Activated CD4-positive, alpha-beta T cell treated with anti-CD3 and anti-CD28 coated beads for 36 hours (primary cell): ENCODE data around the gene SELENON. TPM values are rescaled to one million over a fixed set of nuclear protein-coding genes. Genes with fewer than 3 reads are reported as not detected.

ENCODE experiments used
- ATAC-seq: fragments of 200-7000 bp; cut with Tn5 transposase; one replicate; pipeline ENCODE4 v1.10.0; 2021; ENCODE audit warnings: mild to moderate bottlenecking, moderate library complexity
- CTCF ChIA-PET: fragments of 350-600 bp; sonication (Branson Sonifier 250); formaldehyde crosslinking; loops from one replicate; lab custom pipeline; 2021; ENCODE audit warnings: antibody characterized with exemption; lab: Charles Lee
- POLR2A ChIA-PET: fragments of 350-600 bp; sonication (Branson Sonifier 250); formaldehyde crosslinking; loops from one replicate; lab custom pipeline; 2021; ENCODE audit warnings: antibody characterized with exemption, inconsistent platforms; lab: Charles Lee
- DNase-seq: peaks from one replicate; pipeline ENCODE4 v3.0.0-alpha.2; 2020
- H3K27ac Mint-ChIP-seq: one replicate; pipeline ENCODE4 v1.8.0; 2021; ENCODE audit warnings: mixed read lengths
- H3K27me3 Mint-ChIP-seq: one replicate; pipeline ENCODE4 v1.8.0; 2021; ENCODE audit warnings: mixed read lengths
- H3K36me3 Mint-ChIP-seq: one replicate; pipeline ENCODE4 v1.8.0; 2021; ENCODE audit warnings: low read depth, mixed read lengths
- H3K4me1 Mint-ChIP-seq: one replicate; pipeline ENCODE4 v1.8.0; 2021; ENCODE audit warnings: mixed read lengths
- H3K4me3 Mint-ChIP-seq: one replicate; pipeline ENCODE4 v1.8.0; 2021; ENCODE audit warnings: mild to moderate bottlenecking, moderate library complexity, mixed read lengths
- H3K9me3 Mint-ChIP-seq: one replicate; pipeline ENCODE4 v1.8.0; 2021; ENCODE audit warnings: low read depth, mixed read lengths
- intact Hi-C, 2 experiments: fragments of 100-400 bp; cut with DNase I in 1 of 2; cut with micrococcal nuclease in 1 of 2; formaldehyde crosslinking; loops; one replicate each; pipeline versions ENCODE4 v1.14.2 to v1.15.1; 2022 to 2024; cut with DNase I, micrococcal nuclease
- total RNA-seq, 2 experiments: library from RNA; stranded (reverse); gene quantifications; one replicate each; pipeline ENCODE4 v1.2.3, GENCODE V29; 2021

SELENON gene
- total RNA-seq, 2 experiments from 2014 or later, result 31.5 to 33.5 TPM

DNA sequence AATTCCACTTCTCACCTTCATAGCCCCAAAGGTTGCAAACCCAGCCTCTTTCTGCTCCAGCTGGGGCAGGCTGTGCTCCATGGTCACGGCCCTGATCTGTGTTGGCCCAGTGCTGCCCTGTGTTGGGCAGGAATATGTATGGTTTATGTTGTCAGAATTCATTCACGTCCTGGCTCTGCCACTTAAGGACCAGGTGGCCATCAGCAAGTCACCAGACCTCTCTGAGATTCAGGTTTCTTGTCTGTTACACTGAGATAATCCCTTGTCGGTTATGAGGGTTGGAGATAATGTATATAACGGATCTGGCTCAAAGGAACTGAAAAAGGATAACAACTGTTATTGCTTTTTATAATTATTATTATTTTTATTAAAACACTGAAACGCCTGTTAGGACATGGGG lies 39.1 kb upstream of the SELENON start:
- intact Hi-C loops, result no loop called here
- H3K36me3 Mint-ChIP-seq, result peaks cover 2% of the 10 kb centered on the region
- ATAC-seq (no peak), DNase-seq (no peak)
- no peaks in the 10 kb centered on the region for H3K27me3 Mint-ChIP-seq
- POLR2A ChIA-PET, result no interaction called here
- H3K27ac Mint-ChIP-seq, result no peak overlapping the region
- no peaks in the 10 kb centered on the region for H3K9me3 Mint-ChIP-seq
- peaks cover 17% of the 10 kb centered on the region for H3K4me1 Mint-ChIP-seq
- no peak overlapping the region for H3K4me3 Mint-ChIP-seq
- CTCF ChIA-PET, result interaction anchor here (0.7 kb wide), 1 partner anchor 93 kb away, joined by 3 read pairs; no protein-coding TSS in a partner anchor

DNA sequence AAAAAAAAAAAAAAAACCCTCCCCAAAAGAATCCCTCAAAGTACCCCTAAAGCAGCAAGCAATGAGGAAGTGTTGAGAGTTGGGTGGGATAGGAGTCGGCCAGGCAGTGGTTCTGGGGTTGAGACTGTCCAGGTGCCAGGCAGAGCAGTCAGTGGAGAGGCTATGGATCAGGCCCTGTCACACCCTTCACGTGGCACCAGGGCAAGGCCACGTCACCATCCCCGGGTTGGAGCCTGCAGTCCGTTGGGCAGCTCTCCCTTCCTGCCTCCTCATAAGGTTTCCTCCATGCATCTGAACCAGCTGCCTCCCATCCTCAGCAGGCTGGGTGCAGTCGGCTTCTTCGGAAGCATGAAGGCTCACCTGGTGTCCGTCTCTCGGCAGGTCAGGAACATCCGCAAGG lies 36.5 kb upstream of the SELENON start:
- H3K27ac Mint-ChIP-seq, result no peak overlapping the region
- DNase-seq (no peak), ATAC-seq (no peak)
- intact Hi-C loops, result no loop called here
- H3K4me1 Mint-ChIP-seq, result peaks cover 21% of the 10 kb centered on the region
- H3K9me3 Mint-ChIP-seq, result no peaks in the 10 kb centered on the region
- no peak overlapping the region for H3K4me3 Mint-ChIP-seq
- H3K36me3 Mint-ChIP-seq, result peaks cover 2% of the 10 kb centered on the region
- CTCF ChIA-PET, result no interaction called here
- H3K27me3 Mint-ChIP-seq, result no peaks in the 10 kb centered on the region
- POLR2A ChIA-PET, result no interaction called here

DNA sequence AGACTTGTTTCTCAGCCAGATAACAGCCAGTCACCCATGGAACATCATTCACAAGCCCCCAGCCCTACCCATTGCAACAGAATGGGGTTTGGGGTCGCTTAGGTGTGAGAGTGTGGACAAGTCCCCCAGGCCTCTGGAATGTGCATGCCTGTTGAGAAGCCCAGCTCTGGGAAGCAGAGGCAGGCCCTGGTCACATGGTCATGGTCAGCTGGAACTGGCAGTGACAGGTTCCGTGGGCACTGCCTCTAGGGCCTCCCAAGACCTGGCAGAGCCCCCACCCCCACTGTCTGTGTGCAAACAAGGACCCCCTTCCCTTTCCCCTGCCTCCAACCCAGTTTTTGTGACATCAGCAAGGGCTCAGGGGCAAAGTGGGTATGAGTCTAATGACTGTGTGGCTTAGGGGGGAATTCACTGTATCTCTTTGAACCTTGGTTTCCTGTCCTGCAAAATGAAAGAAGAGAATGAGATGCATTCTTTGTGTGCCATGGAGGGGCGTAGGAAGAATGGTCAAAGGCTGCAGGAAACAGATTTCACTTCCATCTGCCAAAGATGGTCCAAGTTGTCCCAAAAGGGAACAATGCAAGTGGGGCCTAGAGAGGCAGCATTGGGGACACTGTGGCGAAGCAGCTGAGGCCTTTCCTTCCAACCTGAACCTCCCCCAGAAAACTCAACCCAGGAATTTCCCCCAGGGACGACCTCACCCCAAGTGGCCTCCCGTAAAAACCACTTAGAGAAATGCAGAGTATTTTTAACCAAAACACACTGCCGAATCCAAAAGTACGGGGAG lies 34.7 kb upstream of the SELENON start:
- intact Hi-C loops, result loop anchor here in 1 of 2 experiments (5.0 kb wide), 1 partner anchor 37 kb away; the partner anchor contains the start of gene SELENON
- no peak overlapping the region for H3K4me3 Mint-ChIP-seq
- ATAC-seq (no peak), DNase-seq (no peak)
- H3K36me3 Mint-ChIP-seq, result peaks cover 2% of the 10 kb centered on the region
- H3K27me3 Mint-ChIP-seq, result no peaks in the 10 kb centered on the region
- POLR2A ChIA-PET, result interaction anchor here (0.6 kb wide), 1 partner anchor 335 kb away, joined by 3 read pairs; no protein-coding TSS in a partner anchor
- no peaks in the 10 kb centered on the region for H3K9me3 Mint-ChIP-seq
- H3K4me1 Mint-ChIP-seq, result peaks cover 38% of the 10 kb centered on the region
- peak overlapping the region; percentile 32 for H3K27ac Mint-ChIP-seq
- CTCF ChIA-PET, result interaction anchor here (0.6 to 1.5 kb wide), 4 partner anchors 43 to 200 kb away, joined by 3 to 7 read pairs (median 4); no protein-coding TSS in a partner anchor

DNA sequence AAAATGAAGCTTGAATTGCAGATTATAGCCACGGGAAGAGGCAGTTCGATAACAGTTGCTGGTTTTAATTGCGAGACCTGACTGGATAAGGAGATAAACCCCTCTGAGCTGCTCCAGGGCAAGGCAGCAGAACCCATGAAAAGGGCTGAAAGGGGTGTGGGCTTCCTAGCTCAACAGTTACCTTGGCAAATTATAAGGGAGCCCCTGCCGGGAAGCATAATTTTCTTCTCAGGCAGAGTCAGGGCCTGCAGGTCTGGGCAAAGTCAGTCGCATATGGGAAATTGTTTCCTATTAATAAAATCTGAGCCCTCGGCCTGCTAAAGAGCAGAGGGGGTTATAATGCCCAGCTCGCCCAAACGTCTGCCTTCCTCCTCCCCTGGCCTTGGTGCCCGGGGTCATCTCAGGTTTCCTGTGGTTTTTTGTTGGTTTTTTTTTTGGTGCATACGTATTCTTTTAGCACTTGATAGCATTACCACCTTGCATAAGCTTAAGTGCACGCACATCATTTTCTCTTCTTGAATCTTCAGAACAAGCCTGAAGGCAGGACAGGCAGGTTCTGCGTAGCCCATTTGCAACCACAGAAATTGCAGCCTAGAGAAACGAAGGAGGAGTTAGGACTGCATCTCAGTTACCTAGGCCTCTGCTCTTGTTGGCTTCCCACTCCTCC lies 33.9 kb upstream of the SELENON start:
- H3K27me3 Mint-ChIP-seq, result no peaks in the 10 kb centered on the region
- POLR2A ChIA-PET, result interaction anchor here (0.6 kb wide), 1 partner anchor 336 kb away, joined by 3 read pairs; no protein-coding TSS in a partner anchor

DNA sequence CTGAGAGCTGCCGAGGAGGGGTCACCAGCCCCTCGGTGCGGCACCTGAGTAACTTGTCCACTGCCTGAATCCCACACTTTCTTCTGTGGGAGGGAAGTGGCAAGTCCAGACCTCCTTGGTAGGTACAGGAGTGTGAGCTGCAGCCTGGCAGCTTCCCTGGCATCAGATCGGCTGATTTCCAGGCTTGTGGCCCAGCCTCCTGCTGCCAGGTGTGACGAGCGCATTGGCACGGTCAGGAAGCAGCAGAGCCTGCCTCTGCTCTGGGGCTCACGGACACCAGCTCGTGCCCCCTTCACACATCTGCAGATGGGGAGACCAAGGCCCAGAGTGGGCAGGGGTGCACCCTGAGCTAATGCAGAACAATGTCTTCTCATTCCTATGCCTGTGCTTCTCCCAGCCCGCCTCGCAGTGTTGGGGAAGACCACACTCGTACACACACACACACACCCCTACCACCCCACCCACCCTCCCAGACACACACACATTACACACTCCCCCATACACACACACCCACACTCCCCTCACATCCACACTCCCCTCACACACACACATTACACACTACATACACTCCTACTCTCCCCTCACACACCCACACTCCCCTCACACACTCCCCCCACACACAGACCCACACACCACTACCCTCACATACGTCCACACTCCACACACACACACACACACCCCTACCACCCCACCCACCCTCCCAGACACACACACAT lies 33.1 kb upstream of the SELENON start:
- no peak overlapping the region for H3K4me3 Mint-ChIP-seq
- DNase-seq (no peak), ATAC-seq (no peak)
- no peak overlapping the region for H3K27ac Mint-ChIP-seq
- ChIA-PET CTCF (interaction anchor here (0.7 to 1.4 kb wide), 2 partner anchors 148 to 413 kb away, joined by 3 to 7 read pairs; no protein-coding TSS in a partner anchor), POLR2A (no interaction called here)
- no peaks in the 10 kb centered on the region for H3K9me3 Mint-ChIP-seq
- intact Hi-C loops, result loop anchor here in 1 of 2 experiments (5.0 kb wide), 1 partner anchor 35 kb away; the partner anchor contains the start of gene SELENON
- H3K4me1 Mint-ChIP-seq, result peaks cover 53% of the 10 kb centered on the region
- peaks cover 5% of the 10 kb centered on the region for H3K36me3 Mint-ChIP-seq
- no peaks in the 10 kb centered on the region for H3K27me3 Mint-ChIP-seq

More for the DNA sequence above, 33.9 kb upstream of the SELENON start:
- intact Hi-C loops, result loop anchor here in 1 of 2 experiments (5.0 kb wide), 1 partner anchor 36 kb away; the partner anchor contains the start of gene SELENON
- no peak for DNase-seq
- CTCF ChIA-PET, result interaction anchor here (0.6 to 1.5 kb wide), 5 partner anchors 43 to 412 kb away, joined by 3 to 7 read pairs (median 3); no protein-coding TSS in a partner anchor
- no peaks in the 10 kb centered on the region for H3K36me3 Mint-ChIP-seq
- peaks cover 45% of the 10 kb centered on the region for H3K4me1 Mint-ChIP-seq
- no peak overlapping the region for H3K4me3 Mint-ChIP-seq
- H3K9me3 Mint-ChIP-seq, result no peaks in the 10 kb centered on the region
- peak overlapping the region; percentile 33 for H3K27ac Mint-ChIP-seq
- ATAC-seq, result peak; percentile 17

DNA sequence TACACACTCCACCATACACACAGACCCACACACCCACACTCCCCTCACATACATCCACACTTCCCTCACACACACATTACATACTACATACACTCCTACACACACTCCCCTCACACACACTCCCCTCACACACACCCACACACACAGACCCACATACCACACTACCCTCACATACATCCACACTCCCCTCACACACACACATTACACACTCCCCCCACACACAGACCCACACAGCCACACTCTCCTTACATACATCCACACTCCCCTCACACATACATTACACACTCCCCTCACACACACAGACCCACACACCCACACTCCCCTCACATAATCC lies 32.6 kb upstream of the SELENON start:
- Mint-ChIP-seq H3K4me1 (peaks cover 57% of the 10 kb centered on the region), H3K36me3 (peaks cover 9% of the 10 kb centered on the region), H3K4me3 (no peak overlapping the region), H3K27me3 (no peaks in the 10 kb centered on the region), H3K27ac (no peak overlapping the region), H3K9me3 (no peaks in the 10 kb centered on the region)
- intact Hi-C loops, result loop anchor here in 1 of 2 experiments (5.0 kb wide), 1 partner anchor 35 kb away; the partner anchor contains the start of gene SELENON
- POLR2A ChIA-PET, result no interaction called here
- CTCF ChIA-PET, result no interaction called here
- ATAC-seq (no peak), DNase-seq (no peak)

DNA sequence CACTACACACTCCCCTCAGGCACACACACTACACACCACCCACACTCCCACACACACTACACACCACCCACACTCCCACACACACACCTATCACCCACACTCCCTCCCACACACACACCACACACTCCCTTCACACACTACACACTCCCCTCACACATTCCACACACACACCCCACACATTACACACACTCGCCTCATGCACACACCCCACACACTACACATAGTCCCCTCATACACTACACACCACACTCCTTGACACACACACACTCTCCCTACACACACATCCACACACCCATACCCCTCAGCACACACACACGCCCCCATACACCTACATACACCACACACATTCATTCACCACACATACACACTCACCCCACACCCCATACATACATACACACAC lies 31.0 kb upstream of the SELENON start:
- no peaks in the 10 kb centered on the region for H3K9me3 Mint-ChIP-seq
- H3K4me1 Mint-ChIP-seq, result peaks cover 73% of the 10 kb centered on the region
- intact Hi-C loops, result loop anchor here in 1 of 2 experiments (5.0 kb wide), 1 partner anchor 33 kb away; the partner anchor contains the start of gene SELENON
- H3K27ac Mint-ChIP-seq, result no peak overlapping the region
- ATAC-seq (no peak), DNase-seq (no peak)
- no peak overlapping the region for H3K4me3 Mint-ChIP-seq
- ChIA-PET POLR2A (no interaction called here), CTCF (interaction anchor here (1.0 kb wide), 1 partner anchor 150 kb away, joined by 3 read pairs; no protein-coding TSS in a partner anchor)
- no peaks in the 10 kb centered on the region for H3K27me3 Mint-ChIP-seq
- peaks cover 16% of the 10 kb centered on the region for H3K36me3 Mint-ChIP-seq

DNA sequence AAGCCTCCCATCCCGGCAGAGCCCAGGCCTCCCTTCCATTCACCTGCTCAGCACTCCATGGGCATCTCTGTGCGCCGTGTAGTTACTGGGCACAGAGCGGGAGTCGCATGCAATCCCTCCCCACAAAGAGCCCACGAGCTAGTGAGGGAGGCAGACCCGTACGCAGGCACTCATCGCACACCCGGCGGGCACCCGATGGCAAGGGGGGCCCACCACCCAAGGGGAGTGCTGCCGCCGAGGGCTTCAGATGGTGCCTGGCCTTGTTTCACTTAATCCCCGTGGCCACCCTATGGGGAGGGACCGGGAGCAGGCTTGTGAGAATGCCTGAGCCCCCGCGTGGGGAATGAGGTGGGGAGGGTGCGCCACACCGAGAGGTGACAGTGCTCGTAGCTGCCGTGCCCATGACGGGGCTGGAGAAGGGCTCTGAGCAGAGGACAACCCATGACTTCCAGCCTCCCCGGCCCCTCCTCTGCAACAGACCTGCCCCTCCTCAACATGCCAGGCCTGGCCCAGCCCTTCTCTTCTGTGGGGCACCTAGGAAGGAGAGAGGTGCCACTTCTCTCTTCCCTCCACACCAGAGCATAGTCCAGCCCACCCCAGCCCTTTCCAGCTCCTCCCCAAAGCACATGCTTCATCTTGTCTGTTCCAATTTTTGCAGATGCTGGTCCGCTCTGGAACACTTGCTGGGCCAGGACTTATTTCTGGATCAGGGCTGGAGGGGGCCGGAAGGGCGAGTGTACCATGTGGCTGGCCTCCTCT lies 30.2 kb upstream of the SELENON start:
- H3K4me1 Mint-ChIP-seq, result peaks cover 81% of the 10 kb centered on the region
- H3K4me3 Mint-ChIP-seq, result no peak overlapping the region
- intact Hi-C loops, result loop anchor here in 1 of 2 experiments (5.0 kb wide), 1 partner anchor 32 kb away; the partner anchor contains the start of gene SELENON
- peaks cover 17% of the 10 kb centered on the region for H3K36me3 Mint-ChIP-seq
- DNase-seq (no peak), ATAC-seq (no peak)
- peak overlapping the region; percentile 67 for H3K27ac Mint-ChIP-seq
- no peaks in the 10 kb centered on the region for H3K27me3 Mint-ChIP-seq
- H3K9me3 Mint-ChIP-seq, result no peaks in the 10 kb centered on the region
- CTCF ChIA-PET, result interaction anchor here (0.5 to 1.3 kb wide), 5 partner anchors 10 to 151 kb away, joined by 3 to 4 read pairs (median 3); no protein-coding TSS in a partner anchor
- POLR2A ChIA-PET, result no interaction called here

DNA sequence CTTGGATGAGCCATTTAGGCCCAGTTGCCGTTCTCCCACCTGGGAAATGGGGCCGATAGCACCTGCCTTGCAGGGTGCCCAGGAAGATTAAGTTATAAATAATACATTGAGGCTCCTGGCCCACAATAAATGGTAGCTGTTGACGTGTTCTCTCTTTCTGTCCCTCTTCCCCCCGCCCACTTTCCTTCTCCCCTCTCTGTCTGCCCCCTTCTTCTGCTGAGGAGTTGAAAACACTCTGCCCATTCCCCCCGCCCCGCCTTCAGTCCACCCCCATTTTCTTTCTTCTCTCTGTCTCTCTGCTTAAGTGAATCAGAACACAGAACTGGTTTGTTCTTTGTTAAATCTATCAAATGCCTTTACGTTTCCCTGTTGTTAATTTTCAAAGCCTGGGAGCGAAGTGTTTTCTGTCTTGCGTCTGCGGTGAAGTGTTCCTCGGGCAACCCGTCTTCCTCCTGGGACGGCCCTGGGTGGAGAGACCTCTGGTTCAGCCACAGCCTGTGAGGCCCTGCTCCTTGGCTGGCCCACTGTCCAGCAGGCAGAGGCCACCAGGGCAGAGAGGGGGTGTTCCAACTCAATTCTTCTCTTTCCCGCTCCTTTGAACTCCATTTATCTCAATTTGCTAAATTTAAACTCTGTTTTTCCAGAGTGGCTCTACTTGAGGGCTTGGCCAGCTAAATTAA lies 29.3 kb upstream of the SELENON start:
- H3K9me3 Mint-ChIP-seq, result no peaks in the 10 kb centered on the region
- no peak for ATAC-seq
- peak overlapping the region; percentile 67 for H3K27ac Mint-ChIP-seq
- H3K4me3 Mint-ChIP-seq, result peak overlapping the region; percentile 37
- H3K4me1 Mint-ChIP-seq, result peaks cover 85% of the 10 kb centered on the region
- ChIA-PET CTCF (interaction anchor here (0.7 to 1.4 kb wide), 5 partner anchors 9 to 151 kb away, joined by 3 to 5 read pairs (median 4); no protein-coding TSS in a partner anchor), POLR2A (interaction anchor here (0.6 kb wide), 1 partner anchor 726 kb away, joined by 3 read pairs; no protein-coding TSS in a partner anchor)
- intact Hi-C loops, result no loop called here
- DNase-seq, result no peak
- no peaks in the 10 kb centered on the region for H3K27me3 Mint-ChIP-seq
- peaks cover 17% of the 10 kb centered on the region for H3K36me3 Mint-ChIP-seq
